GM12874 (cell line): Measurements from ENCODE around the gene ZNF106.

ENCODE experiments used
- TF ChIP-seq, protein P1 (sequence below): IDR thresholded peaks from 2 replicates; pipeline ENCODE4 v1.5.1; 2011; ENCODE audit warnings: low read depth, mild to moderate bottlenecking, control low read depth, low read length, moderate library complexity; ENCODE audit not compliant: insufficient read depth

The ZNF106 gene

DNA sequence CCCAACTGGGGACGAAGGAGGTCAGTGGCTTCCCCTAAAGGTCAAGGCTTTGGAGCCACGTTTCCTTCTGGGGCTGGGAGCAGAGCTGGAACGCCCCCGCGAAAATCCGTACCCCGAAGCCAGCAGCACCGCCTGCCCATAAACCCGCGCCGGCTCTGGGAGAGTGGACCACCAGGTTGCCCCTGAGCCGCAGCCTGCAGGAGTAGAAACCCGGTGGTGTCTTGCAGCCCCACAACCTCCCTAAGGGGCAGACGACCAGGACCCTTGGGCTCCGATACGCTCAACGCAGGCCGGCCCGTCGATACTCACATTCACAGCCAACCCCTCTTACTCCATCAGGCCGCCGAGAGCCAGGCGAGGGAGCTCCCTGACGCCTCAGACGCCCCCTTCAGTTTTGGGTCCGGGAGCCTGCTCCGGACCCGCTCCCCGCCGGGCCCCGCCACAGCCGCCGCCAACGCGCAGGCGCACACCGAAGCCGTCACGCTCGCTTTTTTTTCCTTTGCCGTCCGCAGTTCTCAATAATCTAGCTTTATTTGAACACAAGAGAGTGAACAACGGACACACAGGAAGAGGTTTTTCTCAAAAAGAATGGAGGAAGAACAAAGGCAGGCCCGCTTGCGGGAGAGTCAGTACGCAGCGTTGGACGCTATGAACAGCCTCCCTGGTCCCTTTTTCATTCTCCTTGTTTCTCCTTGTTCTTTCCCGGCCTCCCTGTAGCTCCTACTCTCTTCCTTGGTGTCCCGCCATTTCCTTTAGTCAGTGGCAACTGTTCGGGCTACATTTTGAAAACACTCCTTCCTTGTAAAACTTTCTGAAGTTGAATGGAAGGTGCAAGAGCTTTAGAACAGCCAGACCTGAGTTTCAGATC is at the start of gene ZNF106:
TSS of gene ZNF106 (minus strand) at position 471 of the 868 bp plus-strand sequence. CDS start 18,852 bp downstream, outside the sequence.
- TF ChIP-seq, protein P1, sequence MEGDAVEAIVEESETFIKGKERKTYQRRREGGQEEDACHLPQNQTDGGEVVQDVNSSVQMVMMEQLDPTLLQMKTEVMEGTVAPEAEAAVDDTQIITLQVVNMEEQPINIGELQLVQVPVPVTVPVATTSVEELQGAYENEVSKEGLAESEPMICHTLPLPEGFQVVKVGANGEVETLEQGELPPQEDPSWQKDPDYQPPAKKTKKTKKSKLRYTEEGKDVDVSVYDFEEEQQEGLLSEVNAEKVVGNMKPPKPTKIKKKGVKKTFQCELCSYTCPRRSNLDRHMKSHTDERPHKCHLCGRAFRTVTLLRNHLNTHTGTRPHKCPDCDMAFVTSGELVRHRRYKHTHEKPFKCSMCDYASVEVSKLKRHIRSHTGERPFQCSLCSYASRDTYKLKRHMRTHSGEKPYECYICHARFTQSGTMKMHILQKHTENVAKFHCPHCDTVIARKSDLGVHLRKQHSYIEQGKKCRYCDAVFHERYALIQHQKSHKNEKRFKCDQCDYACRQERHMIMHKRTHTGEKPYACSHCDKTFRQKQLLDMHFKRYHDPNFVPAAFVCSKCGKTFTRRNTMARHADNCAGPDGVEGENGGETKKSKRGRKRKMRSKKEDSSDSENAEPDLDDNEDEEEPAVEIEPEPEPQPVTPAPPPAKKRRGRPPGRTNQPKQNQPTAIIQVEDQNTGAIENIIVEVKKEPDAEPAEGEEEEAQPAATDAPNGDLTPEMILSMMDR, result 0 out of 2 replicates have a peak, but pooled peaks have one; percentile 11

DNA sequence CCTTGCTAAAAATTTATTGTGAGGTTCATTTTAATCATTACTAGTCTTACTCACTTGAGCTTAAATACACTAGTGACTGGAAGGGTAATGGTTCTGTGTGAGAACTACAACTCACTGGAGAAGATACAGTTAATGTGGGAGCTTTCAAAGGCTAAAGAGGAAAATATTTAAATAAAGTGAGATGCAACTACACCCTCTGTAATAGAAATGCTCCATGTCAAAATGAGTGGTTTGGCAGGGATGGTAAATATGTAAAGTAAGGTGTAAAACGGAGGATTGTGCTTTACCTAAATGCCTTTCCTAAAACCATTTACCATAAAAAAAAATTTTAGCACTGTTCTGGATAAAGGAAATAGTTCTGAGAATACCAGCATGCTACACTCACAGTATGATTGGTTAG is 42.3 kb upstream of the ZNF106 start:
- TF ChIP-seq, protein P1, result no peak

DNA sequence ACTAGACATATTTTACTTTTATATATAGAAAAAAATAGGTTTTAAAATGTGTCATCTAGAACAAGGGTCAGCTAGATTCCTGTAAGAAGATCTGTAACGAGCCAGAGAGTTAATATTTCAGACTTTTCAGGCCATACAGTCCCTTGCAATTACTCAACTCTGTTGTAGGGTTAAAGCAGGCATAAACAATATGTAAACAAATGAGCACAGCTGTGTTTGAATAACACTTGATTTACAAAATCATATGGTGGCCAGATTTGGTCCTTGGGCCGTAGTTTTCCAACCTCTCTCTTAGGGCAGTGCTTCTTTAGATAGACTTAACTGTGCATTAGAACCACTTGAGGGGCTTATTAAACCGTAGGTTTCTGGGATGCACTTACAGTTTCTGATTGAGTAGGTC is 38.0 kb upstream of the ZNF106 start:
- TF ChIP-seq, protein P1, result no peak

DNA sequence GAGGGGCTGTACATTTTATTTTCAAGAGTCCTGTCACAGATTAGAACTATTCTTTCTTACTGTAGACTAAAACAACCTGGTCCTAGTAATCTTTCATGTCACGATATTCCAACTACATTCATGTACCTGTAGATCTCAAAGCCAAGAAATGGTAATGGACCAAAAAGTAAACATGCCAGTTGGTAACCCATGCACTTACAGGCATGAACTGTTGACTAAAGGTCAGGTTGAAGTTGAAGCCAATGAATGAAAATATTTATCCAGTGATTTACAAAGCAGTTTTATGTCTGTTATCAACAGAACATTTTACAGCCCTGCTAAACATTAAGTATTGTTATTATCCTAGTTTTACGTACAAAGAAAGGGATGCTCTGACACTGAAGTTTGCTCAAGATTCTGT is 32.4 kb upstream of the ZNF106 start:
- TF ChIP-seq, protein P1, result no peak

DNA sequence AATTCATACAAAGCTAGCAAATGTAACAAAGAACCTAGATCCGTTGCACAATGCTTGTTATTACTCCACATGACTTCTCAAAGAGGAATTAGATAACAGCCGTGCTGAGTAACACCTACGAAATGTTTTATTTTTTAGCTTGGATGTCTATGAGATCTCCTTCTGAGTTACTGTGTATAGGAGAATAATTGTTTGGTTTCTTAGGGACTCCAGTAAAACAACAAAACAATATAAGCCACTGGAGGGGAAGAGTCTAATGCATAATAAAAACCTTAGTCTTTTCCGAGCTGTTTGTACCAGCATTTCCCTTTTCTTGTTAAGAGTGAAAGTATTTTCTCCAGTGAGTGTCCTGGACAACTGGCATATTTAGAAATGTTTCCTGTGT is 20.1 kb upstream of the ZNF106 start:
- TF ChIP-seq, protein P1, result no peak

DNA sequence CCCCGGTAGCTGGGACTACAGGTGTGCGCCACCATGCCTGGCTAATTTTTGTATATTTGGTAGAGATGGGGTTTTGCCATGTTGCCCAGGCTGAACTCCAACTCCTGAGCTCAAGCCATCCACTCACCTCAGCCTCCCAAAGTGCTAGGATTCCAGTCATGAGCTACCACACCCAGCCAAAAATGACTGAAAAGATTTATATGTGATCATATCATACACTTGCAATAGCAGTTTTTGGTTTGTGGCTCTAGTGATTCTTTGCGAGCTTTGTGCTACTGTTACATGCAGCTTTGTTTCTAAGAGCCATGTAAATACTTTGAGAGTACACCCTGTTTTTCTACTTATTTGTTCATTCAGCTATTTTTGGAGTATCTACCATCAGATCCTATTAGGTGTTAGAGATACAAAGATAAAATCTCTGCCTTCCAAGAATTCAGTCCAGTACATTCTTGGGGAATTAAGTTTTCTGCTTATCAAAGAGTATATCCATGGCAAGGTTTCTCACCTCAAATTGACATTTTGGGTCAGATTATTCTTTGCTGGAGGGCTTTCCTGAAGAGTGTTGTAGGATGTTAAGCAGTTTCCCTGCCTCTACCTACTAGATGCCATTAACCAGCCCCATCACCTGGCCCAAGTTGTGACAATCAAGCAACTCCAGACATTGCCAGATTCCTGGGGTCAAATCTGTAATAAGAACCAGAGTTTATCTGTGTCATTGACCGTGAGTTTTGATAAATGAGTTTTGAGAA is 19.5 kb upstream of the ZNF106 start:
- TF ChIP-seq, protein P1, result no peak

DNA sequence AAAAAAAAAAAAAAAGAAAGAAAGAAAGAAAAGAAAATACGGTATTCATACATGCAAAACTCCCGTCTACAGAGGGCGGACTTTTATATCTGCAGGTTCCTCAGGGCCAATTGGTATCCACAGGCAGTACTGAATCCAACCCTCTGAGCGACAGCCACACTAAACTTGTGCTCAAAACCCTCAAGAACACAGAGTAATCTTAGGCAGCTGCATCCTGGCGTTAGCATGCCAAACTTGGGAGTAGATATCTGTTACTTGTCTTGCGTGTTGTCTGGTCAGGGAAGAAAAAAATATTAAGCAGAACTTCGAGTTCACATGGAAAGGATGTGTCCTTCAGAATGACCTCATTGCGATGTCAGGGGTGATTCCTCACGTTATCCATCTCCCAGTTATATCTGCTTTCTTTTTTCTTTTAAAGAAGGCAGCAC is 17.3 kb upstream of the ZNF106 start:
- TF ChIP-seq, protein P1, result no peak
